Neuronal stem cell (in vitro differentiated cells): Measurements from ENCODE around the gene PLEKHA3.

Experiments
- DNase-seq: peaks from one replicate; pipeline ENCODE4 v3.0.0-alpha.2; 2013; ENCODE audit warnings: low spot score
- H2AFZ ChIP-seq: one replicate; pipeline ENCODE4 v1.6.1; 2013; ENCODE audit warnings: mild to moderate bottlenecking, low read length, inconsistent platforms
- H2AK5ac ChIP-seq: 2 replicates; pipeline ENCODE4 v1.6.1; 2013; ENCODE audit warnings: low read depth, mild to moderate bottlenecking, inconsistent platforms, low read length, moderate library complexity, mixed read lengths
- H2BK120ac ChIP-seq: 2 replicates; pipeline ENCODE4 v1.6.1; 2013; ENCODE audit warnings: low read depth, mild to moderate bottlenecking, inconsistent platforms, low read length, moderate library complexity, mixed read lengths
- H2BK12ac ChIP-seq: one replicate; pipeline ENCODE4 v1.6.1; 2013; ENCODE audit warnings: low read length, inconsistent platforms
- H2BK15ac ChIP-seq: 2 replicates; pipeline ENCODE4 v1.6.1; 2013; ENCODE audit warnings: mild to moderate bottlenecking, low read length, inconsistent platforms, mixed read lengths
- H2BK5ac ChIP-seq: one replicate; pipeline ENCODE4 v1.6.1; 2013; ENCODE audit warnings: inconsistent platforms, mild to moderate bottlenecking, low read length, moderate library complexity
- H3K14ac ChIP-seq: one replicate; pipeline ENCODE4 v1.6.1; 2013; ENCODE audit warnings: low read length, inconsistent platforms
- H3K18ac ChIP-seq: 2 replicates; pipeline ENCODE4 v1.6.1; 2013; ENCODE audit warnings: low read length, inconsistent platforms
- H3K23ac ChIP-seq: 2 replicates; pipeline ENCODE4 v1.6.1; 2013; ENCODE audit warnings: low read depth, mild to moderate bottlenecking, mixed read lengths, low read length, inconsistent platforms; ENCODE audit not compliant: poor library complexity
- H3K27ac ChIP-seq: replicated peaks from 3 replicates; pipeline ENCODE4 v1.5.1; 2013; ENCODE audit warnings: low read length, inconsistent platforms
- H3K27me3 ChIP-seq, 3 experiments: 2 replicates each; pipeline ENCODE4 v1.6.1; 2013; ENCODE audit warnings: low read length in 3 of 3, mild to moderate bottlenecking in 2 of 3, inconsistent platforms in 1 of 3, low read depth in 1 of 3, mixed read lengths in 1 of 3, moderate library complexity in 1 of 3; ENCODE audit not compliant: control insufficient read depth in 3 of 3, insufficient read depth in 3 of 3
- H3K36me3 ChIP-seq, 2 donors: replicated peaks in 1 of 2; 2 replicates each; pipeline ENCODE4 v1.6.1; 2013; ENCODE audit warnings: low read length in 2 of 2; ENCODE audit not compliant: control insufficient read depth in 2 of 2, insufficient read depth in 2 of 2
- H3K4ac ChIP-seq: 2 replicates; pipeline ENCODE4 v1.6.1; 2013; ENCODE audit warnings: inconsistent platforms, mild to moderate bottlenecking, low read length, moderate library complexity
- H3K4me1 ChIP-seq, 2 donors: 1 replicate in 1 of 2; 2 replicates in 1 of 2; pipeline ENCODE4 v1.6.1; 2013; ENCODE audit warnings: low read length in 2 of 2, low read depth in 1 of 2; ENCODE audit not compliant: control insufficient read depth in 2 of 2, insufficient read depth in 1 of 2
- H3K4me2 ChIP-seq: one replicate; pipeline ENCODE4 v1.6.1; 2013; ENCODE audit warnings: mild to moderate bottlenecking, low read length, inconsistent platforms; ENCODE audit not compliant: insufficient read depth, poor library complexity, severe bottlenecking
- H3K4me3 ChIP-seq, 2 donors: 2 replicates each; pipeline ENCODE4 v1.5.1; 2013; ENCODE audit warnings: low read length in 2 of 2, mild to moderate bottlenecking in 2 of 2, inconsistent platforms in 1 of 2, moderate library complexity in 1 of 2
- H3K79me1 ChIP-seq: one replicate; pipeline ENCODE4 v1.6.1; 2013; ENCODE audit warnings: low read depth, mild to moderate bottlenecking, inconsistent platforms, low read length, moderate library complexity
- H3K9ac ChIP-seq: one replicate; pipeline ENCODE4 v1.6.1; 2013; ENCODE audit warnings: mild to moderate bottlenecking, low read depth, low read length, inconsistent platforms; ENCODE audit not compliant: poor library complexity
- H3K9me3 ChIP-seq, 2 donors: replicated peaks in 1 of 2; 2 replicates each; pipeline versions ENCODE3 to v1.6.1; 2013; ENCODE audit warnings: low read length in 2 of 2, mild to moderate bottlenecking in 2 of 2, inconsistent platforms in 1 of 2, low read depth in 1 of 2, mixed read lengths in 1 of 2, moderate library complexity in 1 of 2; ENCODE audit not compliant: control insufficient read depth in 2 of 2, insufficient read depth in 1 of 2
- H4K8ac ChIP-seq: one replicate; pipeline ENCODE4 v1.6.1; 2013; ENCODE audit warnings: low read depth, mild to moderate bottlenecking, inconsistent platforms, low read length, moderate library complexity
- H4K91ac ChIP-seq: one replicate; pipeline ENCODE4 v1.6.1; 2013; ENCODE audit warnings: low read length, low read depth, mild to moderate bottlenecking, inconsistent platforms; ENCODE audit not compliant: poor library complexity
- WGBS, 2 donors: extraction: QIAGEN DNeasy Blood & Tissue Kit; methylation state at CpG; one replicate each; pipeline ENCODE4 v1.1.7; 2013; ENCODE audit warnings: missing lambda C conversion rate in 2 of 2, mixed read lengths in 1 of 2; ENCODE audit not compliant: insufficient read length in 2 of 2, insufficient replicate concordance in 1 of 2; ENCODE audit errors: extremely low coverage in 2 of 2; 5-methylcytosine and 5-hydroxymethylcytosine counted together

The PLEKHA3 gene

DNA sequence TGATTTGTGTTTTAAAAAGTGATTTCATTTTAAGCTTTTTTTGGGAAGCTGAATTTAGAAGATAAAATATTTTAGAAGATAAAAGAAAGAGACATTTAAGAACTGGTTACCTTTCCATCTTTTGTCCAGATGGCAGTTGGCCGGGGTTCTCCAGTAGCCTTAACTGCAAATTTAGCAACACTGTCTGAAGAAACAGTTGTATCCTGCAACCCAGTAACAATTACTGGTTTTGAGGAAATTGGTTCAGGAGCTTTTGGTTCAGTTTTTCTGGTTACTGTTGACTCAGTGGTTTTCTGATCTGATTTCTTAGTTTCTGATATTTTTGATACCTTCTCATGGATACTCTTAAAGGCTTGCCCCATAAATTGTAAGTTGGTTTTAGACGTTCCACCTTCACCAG, 49.9 kb downstream of the PLEKHA3 start:
- no peak overlapping the region for H2BK12ac ChIP-seq
- H2BK15ac ChIP-seq = no peak overlapping the region
- no peaks in the 10 kb centered on the region for H3K4me1 ChIP-seq
- H2AK5ac ChIP-seq = no peak overlapping the region
- H2AFZ ChIP-seq = no peak overlapping the region
- peaks cover 0 to 2% of the 10 kb centered on the region in 2 donors for H3K9me3 ChIP-seq
- H3K14ac ChIP-seq = no peak overlapping the region
- H4K8ac ChIP-seq = no peak overlapping the region
- H3K4me2 ChIP-seq = no peak overlapping the region
- no peaks in the 10 kb centered on the region for H3K27me3 ChIP-seq
- no peak overlapping the region for H3K4ac ChIP-seq
- no peak for DNase-seq
- no peak overlapping the region for H3K4me3 ChIP-seq
- no CpG with 5 or more reads among the region's 2 CpGs for WGBS, 2 donors
- H4K91ac ChIP-seq = no peak overlapping the region
- H3K9ac ChIP-seq = no peak overlapping the region
- no peak overlapping the region for H3K27ac ChIP-seq
- no peak overlapping the region for H3K18ac ChIP-seq
- H2BK120ac ChIP-seq = no peak overlapping the region
- peaks cover 2% of the 10 kb centered on the region for H3K79me1 ChIP-seq
- H3K36me3 ChIP-seq = peaks cover 8 to 51% of the 10 kb centered on the region in 2 donors
- no peak overlapping the region for H2BK5ac ChIP-seq
- no peak overlapping the region for H3K23ac ChIP-seq

DNA sequence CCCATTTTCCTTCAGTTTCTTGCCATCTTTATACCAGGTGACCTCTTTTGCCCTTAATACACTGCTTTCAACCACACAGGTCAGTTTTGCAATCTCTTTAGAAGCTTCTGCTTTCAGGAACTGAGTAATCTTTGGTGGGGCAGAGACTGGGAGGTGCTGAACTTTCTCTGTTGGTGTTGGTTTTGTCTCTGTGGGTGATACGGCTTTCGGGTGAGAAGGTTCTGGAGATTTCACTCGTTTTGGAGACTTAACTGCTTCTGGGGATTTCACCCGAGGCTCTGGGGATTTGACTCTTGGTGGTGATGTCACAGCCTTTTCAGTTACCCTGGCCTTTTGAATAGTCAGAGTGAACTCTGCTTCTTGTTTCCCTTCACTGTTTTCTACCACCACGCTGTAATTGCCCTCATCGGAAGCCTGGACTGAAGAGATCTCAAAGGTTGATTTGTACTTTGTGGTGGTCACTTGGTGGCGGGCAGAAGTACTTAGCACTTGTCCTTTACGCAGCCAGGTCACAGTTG, 50.4 kb downstream of the PLEKHA3 start:
- H3K9ac ChIP-seq = no peak overlapping the region
- no peak overlapping the region for H2AK5ac ChIP-seq
- no peak overlapping the region for H3K23ac ChIP-seq
- WGBS, 2 donors = no CpG with 5 or more reads among the region's 8 CpGs
- no peak overlapping the region for H2BK15ac ChIP-seq
- H3K9me3 ChIP-seq = peaks cover 0 to 2% of the 10 kb centered on the region in 2 donors
- no peak overlapping the region for H3K18ac ChIP-seq
- DNase-seq = no peak
- H3K27ac ChIP-seq = no peak overlapping the region
- H3K14ac ChIP-seq = no peak overlapping the region
- H2BK12ac ChIP-seq = no peak overlapping the region
- H2BK5ac ChIP-seq = no peak overlapping the region
- no peaks in the 10 kb centered on the region for H3K4me1 ChIP-seq
- H2AFZ ChIP-seq = no peak overlapping the region
- no peak overlapping the region for H4K8ac ChIP-seq
- peaks cover 8 to 56% of the 10 kb centered on the region in 2 donors for H3K36me3 ChIP-seq
- no peak overlapping the region for H3K4ac ChIP-seq
- H3K4me2 ChIP-seq = no peak overlapping the region
- no peak overlapping the region for H4K91ac ChIP-seq
- no peak overlapping the region for H3K4me3 ChIP-seq
- H3K79me1 ChIP-seq = peaks cover 2% of the 10 kb centered on the region
- H3K27me3 ChIP-seq = no peaks in the 10 kb centered on the region
- no peak overlapping the region for H2BK120ac ChIP-seq

DNA sequence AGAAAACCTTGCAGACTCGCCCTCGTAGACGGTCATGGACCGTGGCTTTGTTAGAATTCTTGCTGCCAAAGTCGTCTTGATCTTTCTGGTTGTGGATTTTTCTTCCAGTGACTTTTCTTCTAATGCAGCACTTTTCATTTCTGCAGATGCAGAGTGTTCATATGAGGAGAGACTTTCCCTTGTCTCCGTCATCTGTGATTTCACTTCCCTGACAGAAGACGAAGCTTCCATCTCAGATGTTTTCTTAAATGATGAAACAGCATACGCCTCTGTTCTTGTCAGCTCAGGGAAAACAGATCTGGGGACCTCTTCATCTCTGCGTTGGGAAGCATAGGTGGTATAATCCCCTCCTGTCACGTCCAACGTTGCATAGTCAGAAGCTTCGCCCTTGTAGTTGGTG, 50.9 kb downstream of the PLEKHA3 start:
- no peak overlapping the region for H3K14ac ChIP-seq
- H2BK12ac ChIP-seq = no peak overlapping the region
- no peak overlapping the region for H3K4me3 ChIP-seq
- no peak overlapping the region for H3K27ac ChIP-seq
- H2AK5ac ChIP-seq = no peak overlapping the region
- H2BK15ac ChIP-seq = no peak overlapping the region
- no peak overlapping the region for H3K23ac ChIP-seq
- no peak overlapping the region for H3K18ac ChIP-seq
- H2AFZ ChIP-seq = no peak overlapping the region
- H2BK120ac ChIP-seq = no peak overlapping the region
- no peaks in the 10 kb centered on the region for H3K4me1 ChIP-seq
- no peak overlapping the region for H3K4me2 ChIP-seq
- H3K79me1 ChIP-seq = peaks cover 2% of the 10 kb centered on the region
- peaks cover 0 to 2% of the 10 kb centered on the region in 2 donors for H3K9me3 ChIP-seq
- H3K36me3 ChIP-seq = peaks cover 8 to 61% of the 10 kb centered on the region in 2 donors
- no peak overlapping the region for H2BK5ac ChIP-seq
- H3K4ac ChIP-seq = no peak overlapping the region
- H4K91ac ChIP-seq = no peak overlapping the region
- H3K9ac ChIP-seq = no peak overlapping the region
- no peaks in the 10 kb centered on the region for H3K27me3 ChIP-seq
- WGBS, 2 donors = no CpG with 5 or more reads among the region's 12 CpGs
- no peak overlapping the region for H4K8ac ChIP-seq
- no peak for DNase-seq

DNA sequence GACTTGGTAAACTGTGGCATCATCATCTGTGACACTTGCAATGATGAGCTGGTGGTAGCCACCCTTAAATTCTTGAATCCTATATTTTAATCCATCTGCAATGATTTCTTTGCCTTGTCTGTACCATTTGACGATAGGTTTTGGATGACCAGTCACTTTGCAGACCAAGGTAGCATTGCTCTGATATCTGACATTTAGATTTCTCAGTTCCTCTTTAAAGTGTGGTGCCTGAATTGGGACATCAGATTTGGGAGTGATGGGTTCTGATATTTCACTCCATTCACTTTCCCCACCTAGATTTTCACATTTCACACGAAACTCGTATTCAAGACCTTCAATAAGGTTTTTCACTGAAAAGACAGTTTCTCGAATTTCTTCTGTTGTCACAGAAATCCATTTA, 55.8 kb downstream of the PLEKHA3 start:
- no peak overlapping the region for H2AFZ ChIP-seq
- H3K18ac ChIP-seq = no peak overlapping the region

More for the DNA sequence above, 55.8 kb downstream of the PLEKHA3 start:
- no peak for DNase-seq
- no peaks in the 10 kb centered on the region for H3K79me1 ChIP-seq
- H3K23ac ChIP-seq = no peak overlapping the region
- H3K27ac ChIP-seq = no peak overlapping the region
- no peak overlapping the region for H3K4me2 ChIP-seq
- WGBS, 2 donors = no CpG with 5 or more reads among the region's 4 CpGs
- no peak overlapping the region for H2BK15ac ChIP-seq
- no peak overlapping the region for H2BK5ac ChIP-seq
- H2BK120ac ChIP-seq = no peak overlapping the region
- H3K9me3 ChIP-seq = peaks cover 0 to 2% of the 10 kb centered on the region in 2 donors
- peaks cover 8 to 91% of the 10 kb centered on the region in 2 donors for H3K36me3 ChIP-seq
- no peak overlapping the region for H3K9ac ChIP-seq
- no peaks in the 10 kb centered on the region for H3K27me3 ChIP-seq
- no peak overlapping the region for H3K4ac ChIP-seq
- no peak overlapping the region for H2BK12ac ChIP-seq
- no peak overlapping the region for H4K91ac ChIP-seq
- no peak overlapping the region for H3K4me3 ChIP-seq
- no peak overlapping the region for H3K14ac ChIP-seq
- no peak overlapping the region for H4K8ac ChIP-seq
- H2AK5ac ChIP-seq = no peak overlapping the region
- H3K4me1 ChIP-seq = no peaks in the 10 kb centered on the region
